GM20431 (cell line): ENCODE measurements around the gene MRTFA.
"Not testable (repeated sequence)": the region's sequence is repeated elsewhere in the genome, so short reads cannot be mapped to it uniquely, and the experiment has no call there.

Experiments
- in situ Hi-C: fragments of 300-500 bp; cut with MseI, MboI; formaldehyde crosslinking; loops from one replicate; pipeline ENCODE4 v1.15.0; 2020; ENCODE audit warnings: low sequenced_read_pairs; ENCODE audit not compliant: unreplicated experiment

MRTFA gene

DNA sequence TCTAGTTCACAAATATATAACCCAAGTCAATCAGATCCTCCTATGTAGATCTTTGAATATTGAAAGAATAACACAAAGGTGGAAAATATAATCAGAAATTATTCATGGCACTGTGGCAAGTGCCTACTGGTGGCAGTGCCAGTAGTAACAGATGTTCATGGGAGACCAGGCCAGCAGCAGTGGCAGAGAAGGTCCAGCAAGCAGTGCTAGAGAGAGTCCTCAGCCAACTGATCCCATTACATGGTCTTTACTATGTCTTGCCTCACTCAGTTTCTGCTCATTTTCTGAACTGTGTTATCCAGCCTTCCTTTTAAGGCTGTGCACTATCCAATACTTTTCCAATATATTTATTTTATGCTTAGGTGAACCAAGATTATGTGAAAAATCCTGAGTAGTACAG is 124.9 kb downstream of the MRTFA start:
- in situ Hi-C loops: no loop called here

DNA sequence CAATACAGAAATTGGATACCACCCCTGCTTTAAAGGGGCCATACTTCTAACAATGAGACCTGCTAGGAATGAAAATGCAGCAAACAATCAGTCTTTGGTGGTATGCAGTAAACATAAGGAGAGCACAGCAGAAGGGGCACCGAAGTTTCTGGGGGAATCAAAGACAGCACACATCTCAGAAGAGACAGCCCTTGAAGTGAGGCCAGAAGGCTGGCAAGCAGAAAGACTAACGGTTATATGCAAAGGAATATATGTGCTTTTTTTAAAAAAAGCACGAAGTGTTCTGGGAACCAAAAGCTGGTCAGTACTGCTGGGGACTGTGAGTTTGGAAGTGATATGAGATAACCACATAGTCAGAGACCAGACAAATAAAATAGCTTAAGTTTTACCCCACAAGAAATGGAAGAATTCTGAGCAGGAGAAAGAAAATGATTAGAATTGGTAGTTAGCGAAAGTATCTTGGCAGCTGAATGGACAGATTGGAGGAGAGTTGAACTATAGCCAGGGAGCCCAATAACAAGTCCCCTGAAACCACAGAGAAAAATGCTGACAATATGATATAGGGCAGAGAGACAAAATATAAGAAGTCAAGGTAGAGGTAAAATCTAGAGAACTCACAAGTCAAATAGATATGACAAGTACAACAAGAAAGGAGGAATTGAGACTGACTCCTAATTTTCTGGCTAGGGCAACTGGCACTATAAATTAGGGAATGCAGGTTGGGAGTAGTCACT is 125.7 kb downstream of the MRTFA start:
- in situ Hi-C loops: no loop called here

- in situ Hi-C loops: no loop called here
Observed at GRCh38 chr22:40509401-40510134, 127.0 kb downstream of the MRTFA start.

- in situ Hi-C loops: not testable (repeated sequence)
Observed at GRCh38 chr22:40508046-40508445, 128.5 kb downstream of the MRTFA start.

- in situ Hi-C loops: no loop called here
Observed at GRCh38 chr22:40507491-40507890, 129.0 kb downstream of the MRTFA start.

DNA sequence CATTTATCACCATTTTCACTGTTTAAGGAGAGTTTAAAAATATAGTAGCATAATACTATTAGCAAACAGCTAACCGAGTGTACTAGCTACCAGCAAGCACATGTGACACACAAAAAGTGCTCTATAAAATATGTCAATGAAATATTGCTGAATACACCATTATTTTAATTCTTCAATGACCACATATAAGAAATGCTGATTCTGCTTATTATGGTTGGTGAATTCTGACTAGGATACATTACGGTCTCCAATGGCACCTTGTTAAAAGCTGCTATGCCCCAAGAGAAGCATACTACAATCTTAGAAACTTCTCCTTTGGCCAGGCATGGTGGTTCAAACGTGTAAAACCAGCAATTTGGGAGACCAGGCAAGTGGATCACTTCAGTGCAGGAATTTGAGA is 129.8 kb downstream of the MRTFA start:
- in situ Hi-C loops: no loop called here

DNA sequence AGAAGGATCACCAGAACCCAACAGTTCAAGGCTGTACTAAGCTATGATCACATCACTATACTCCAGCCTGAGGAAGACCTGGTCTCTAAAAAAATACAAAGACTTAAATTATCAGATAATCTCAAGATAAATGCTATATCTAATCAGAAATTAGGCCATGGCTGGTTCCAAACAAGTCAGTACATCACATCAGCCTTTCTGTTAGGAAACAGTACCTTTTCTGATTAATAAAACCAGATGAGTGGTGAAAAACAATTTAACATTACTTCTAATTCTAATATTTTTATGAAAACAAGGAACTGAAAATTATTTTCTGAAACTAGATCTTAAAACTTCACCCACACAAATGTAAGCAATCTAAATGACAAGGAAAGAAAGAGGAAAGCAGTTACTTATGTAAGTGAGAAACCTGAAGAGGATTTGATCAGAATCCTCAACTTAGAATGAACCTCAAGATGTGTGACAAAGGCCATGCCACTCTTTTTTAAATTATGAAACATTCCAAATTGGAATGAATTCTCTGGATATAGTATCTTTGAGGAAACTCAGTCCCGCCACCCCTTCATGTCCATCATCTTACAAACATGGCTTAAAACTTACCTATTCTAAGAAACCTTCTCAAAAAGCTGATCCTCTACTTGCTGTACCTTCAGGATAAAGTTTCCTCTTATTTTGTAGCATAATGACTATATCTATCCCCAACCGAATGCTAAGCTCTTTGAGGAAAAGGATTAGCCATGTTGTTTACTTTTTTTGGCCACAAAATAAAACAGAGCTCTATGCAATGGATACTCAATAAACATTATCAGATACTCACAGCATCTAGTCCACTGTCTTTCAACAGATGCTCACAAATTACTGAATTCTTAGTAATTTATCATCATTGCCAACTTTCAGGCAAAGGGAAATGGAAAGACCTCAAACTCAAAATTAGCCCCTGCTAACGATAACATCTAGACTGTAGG is 132.0 kb downstream of the MRTFA start:
- in situ Hi-C loops: no loop called here

GRCh38 chr22:40502919-40503318 is 133.6 kb downstream of the MRTFA start:
- in situ Hi-C loops: no loop called here

- in situ Hi-C loops: not testable (repeated sequence)
Observed at GRCh38 chr22:40500465-40500786, 136.1 kb downstream of the MRTFA start.

- in situ Hi-C loops: no loop called here
Observed at GRCh38 chr22:40499209-40499623, 137.3 kb downstream of the MRTFA start.

GRCh38 chr22:40498420-40499208 is 137.9 kb downstream of the MRTFA start:
- in situ Hi-C loops: no loop called here

- in situ Hi-C loops: no loop called here
Observed at GRCh38 chr22:40493441-40493840, 143.1 kb downstream of the MRTFA start.

DNA sequence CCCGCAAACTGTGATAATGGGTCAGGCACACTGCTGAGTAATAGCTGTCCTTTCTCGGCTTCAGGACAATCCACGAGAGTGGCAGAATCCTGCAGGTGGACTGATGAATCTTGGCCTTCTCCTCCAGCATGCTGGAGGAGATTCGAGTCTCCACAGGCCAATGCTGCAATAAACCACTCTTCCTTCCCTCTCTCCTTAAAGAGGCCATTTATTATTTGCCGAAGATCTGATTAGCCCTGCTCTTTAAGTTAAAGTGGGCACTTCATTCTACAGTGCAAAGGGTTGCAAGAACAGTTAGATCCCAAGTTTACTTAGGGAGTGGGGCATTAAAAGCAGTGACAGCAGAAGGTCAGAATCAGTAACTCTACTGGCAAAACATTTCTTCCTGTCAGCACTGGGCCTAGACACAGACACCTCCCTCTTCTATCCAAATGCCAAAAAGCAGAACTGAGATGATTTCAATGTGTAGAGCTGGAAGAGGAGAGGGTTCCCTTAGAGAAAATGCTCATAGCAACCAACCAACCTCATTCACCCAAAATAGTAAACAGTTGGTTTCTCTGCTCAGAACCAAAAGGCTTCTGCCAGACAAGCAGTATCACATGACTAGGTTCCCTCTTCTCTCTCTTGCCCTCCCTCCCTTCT is 144.4 kb downstream of the MRTFA start:
- in situ Hi-C loops: no loop called here

GRCh38 chr22:40487663-40488249 is 148.8 kb downstream of the MRTFA start:
- in situ Hi-C loops: no loop called here

- in situ Hi-C loops: no loop called here
Observed at GRCh38 chr22:40486962-40487602, 149.4 kb downstream of the MRTFA start.

- in situ Hi-C loops: no loop called here
Observed at GRCh38 chr22:40485813-40486667, 150.5 kb downstream of the MRTFA start.

GRCh38 chr22:40484906-40485669 is 151.4 kb downstream of the MRTFA start:
- in situ Hi-C loops: no loop called here
